Retinal pigment epithelial cell (primary cell): ENCODE data around the gene ACOX3.

Source experiments
- DNase-seq: peaks from one replicate; pipeline ENCODE4 v3.0.0-alpha.2; 2010; ENCODE audit warnings: low read depth
- H3K4me3 ChIP-seq: 2 replicates; pipeline ENCODE4 v1.5.1; 2011; ENCODE audit warnings: mild to moderate bottlenecking, low read length, control low read depth, moderate library complexity
- CTCF ChIP-seq: conservative IDR thresholded peaks from 2 replicates; pipeline ENCODE4 v1.5.1; 2011; ENCODE audit warnings: low read depth, low read length, control low read depth, inconsistent platforms

Gene ACOX3

GRCh38 chr4:8441499-8442091, 1.1 kb upstream of the ACOX3 start:
- H3K4me3 ChIP-seq = peak overlapping the region; percentile 79
- TF ChIP-seq CTCF = no peak
- DNase-seq = no peak

GRCh38 chr4:8439914-8440491, 520 bp downstream of the ACOX3 start:
- H3K4me3 ChIP-seq = peak overlapping the region; percentile 79
- no peak for TF ChIP-seq CTCF
- DNase-seq = no peak

GRCh38 chr4:8439168-8439567, 1.4 kb downstream of the ACOX3 start:
- no peak for TF ChIP-seq CTCF
- no peak overlapping the region for H3K4me3 ChIP-seq
- DNase-seq = no peak

GRCh38 chr4:8438743-8439142, 1.8 kb downstream of the ACOX3 start:
- no peak for DNase-seq
- no peak for TF ChIP-seq CTCF
- H3K4me3 ChIP-seq = no peak overlapping the region

- DNase-seq = no peak
- no peak overlapping the region for H3K4me3 ChIP-seq
- TF ChIP-seq CTCF = no peak
Measured at GRCh38 chr4:8437281-8437680, 3.2 kb downstream of the ACOX3 start.

GRCh38 chr4:8435656-8436121, 4.8 kb downstream of the ACOX3 start:
- no peak for TF ChIP-seq CTCF
- DNase-seq = no peak
- no peak overlapping the region for H3K4me3 ChIP-seq
